KG1 (cell line): Measurements from ENCODE around the gene FAAP100.
"Not testable (repeated sequence)": the region's sequence is repeated elsewhere in the genome, so short reads cannot be mapped to it uniquely, and the experiment has no call there.

Source experiments
- DNase-seq: peaks from one replicate; lab custom pipeline; 2025; lab: John Stamatoyannopoulos, UW

The FAAP100 gene, protein sequence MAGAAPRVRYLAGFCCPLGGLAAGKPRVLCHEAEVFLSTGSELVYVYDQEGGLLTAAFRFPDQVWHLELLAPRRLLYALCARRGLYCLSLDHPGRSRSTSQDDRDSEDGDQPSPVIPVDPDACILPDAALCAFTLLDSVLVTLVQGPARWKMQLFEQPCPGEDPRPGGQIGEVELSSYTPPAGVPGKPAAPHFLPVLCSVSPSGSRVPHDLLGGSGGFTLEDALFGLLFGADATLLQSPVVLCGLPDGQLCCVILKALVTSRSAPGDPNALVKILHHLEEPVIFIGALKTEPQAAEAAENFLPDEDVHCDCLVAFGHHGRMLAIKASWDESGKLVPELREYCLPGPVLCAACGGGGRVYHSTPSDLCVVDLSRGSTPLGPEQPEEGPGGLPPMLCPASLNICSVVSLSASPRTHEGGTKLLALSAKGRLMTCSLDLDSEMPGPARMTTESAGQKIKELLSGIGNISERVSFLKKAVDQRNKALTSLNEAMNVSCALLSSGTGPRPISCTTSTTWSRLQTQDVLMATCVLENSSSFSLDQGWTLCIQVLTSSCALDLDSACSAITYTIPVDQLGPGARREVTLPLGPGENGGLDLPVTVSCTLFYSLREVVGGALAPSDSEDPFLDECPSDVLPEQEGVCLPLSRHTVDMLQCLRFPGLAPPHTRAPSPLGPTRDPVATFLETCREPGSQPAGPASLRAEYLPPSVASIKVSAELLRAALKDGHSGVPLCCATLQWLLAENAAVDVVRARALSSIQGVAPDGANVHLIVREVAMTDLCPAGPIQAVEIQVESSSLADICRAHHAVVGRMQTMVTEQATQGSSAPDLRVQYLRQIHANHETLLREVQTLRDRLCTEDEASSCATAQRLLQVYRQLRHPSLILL

GRCh38 chr17:81552244-81553017 is at the start of gene FAAP100:
Gene FAAP100 (minus strand): TSS chr17:81552353. CDS start chr17:81552330, 23 bp downstream.
- peak; percentile 85 for DNase-seq

DNA sequence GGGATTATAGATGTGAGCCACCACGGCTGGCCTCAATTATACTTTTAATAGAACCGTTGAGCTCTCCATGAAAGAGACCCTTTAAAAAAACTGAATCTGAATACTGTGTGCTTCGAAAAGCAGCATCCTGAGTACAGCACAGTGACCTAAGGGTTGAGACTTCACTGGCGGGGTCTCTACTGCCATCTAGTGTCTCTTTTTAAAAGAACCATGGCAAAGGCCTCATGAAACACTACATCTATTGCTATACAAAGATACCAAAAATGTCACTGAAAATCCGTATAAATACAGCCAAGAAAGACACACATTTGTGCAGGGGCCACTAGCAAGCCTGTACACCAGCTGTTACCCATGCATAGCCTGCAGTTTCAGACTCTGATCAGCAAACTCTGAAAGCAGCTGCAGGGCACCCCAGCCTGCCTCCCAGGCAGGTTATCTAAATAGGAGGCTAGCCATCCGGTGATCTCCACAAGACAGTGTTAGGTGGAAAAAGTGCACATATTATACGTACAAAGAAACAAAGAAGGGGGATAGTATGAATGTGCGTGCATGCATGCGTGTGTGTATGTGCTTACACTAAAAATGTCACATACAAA is 49.5 kb upstream of the FAAP100 start:
- DNase-seq = no peak

- DNase-seq = no peak
Observed at GRCh38 chr17:81599719-81600486, 47.8 kb upstream of the FAAP100 start.

DNA sequence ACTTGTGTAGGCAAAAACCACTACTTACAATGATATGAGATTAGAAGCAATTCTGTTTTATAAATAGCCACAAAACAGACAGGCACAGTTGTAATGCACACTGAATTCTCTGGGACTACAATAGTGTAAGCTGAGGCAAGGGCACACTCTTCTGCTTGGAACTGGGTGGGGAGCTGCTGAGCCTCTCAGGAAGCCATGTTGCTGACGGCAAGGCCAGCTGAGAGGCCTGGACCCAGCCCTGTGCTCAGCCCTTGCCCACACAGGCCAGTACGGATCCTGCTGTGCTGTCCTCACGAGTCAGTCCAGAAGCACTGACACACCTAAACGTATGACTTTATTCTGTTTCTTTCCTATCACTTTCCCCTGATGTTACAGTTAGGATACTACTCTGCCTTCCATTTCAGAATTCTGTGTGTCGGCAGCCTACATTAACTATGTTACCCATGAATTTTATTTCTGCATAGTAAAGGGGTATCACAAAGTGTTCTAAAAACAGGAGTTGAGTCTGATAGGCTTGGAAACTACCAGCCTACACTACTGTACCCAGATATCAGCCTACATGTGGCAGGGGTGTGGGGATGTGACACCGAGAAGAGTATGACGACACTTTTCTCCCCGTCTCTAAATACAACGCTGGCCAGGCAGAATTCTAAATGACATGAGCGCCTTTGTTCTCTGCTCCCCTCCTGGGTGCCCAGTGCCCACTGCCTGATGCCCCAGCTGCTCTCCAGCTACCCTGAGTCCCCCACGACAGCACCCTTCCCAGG is 41.1 kb upstream of the FAAP100 start:
- no peak for DNase-seq

- DNase-seq = no peak
Observed at GRCh38 chr17:81591971-81592370, 39.8 kb upstream of the FAAP100 start.

DNA sequence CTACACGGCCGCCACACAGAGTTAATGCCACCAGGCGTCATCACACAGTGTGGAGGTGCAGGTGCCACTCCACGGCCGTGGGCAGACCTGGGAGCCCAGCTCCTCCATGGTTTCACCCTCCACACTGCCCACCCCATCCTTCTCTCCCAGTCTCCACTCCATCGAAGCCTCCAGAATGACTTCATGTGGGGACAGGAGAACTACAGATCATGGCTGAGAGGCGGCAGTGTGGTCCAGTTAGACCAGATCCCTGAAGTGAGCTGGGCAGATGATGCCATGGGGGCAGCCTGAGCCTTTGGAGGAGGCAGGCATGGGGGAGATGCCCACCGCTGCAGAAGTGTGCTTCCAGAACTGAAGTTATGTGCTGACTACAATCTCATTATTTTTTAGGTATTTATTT is 38.0 kb upstream of the FAAP100 start:
- no peak for DNase-seq

DNA sequence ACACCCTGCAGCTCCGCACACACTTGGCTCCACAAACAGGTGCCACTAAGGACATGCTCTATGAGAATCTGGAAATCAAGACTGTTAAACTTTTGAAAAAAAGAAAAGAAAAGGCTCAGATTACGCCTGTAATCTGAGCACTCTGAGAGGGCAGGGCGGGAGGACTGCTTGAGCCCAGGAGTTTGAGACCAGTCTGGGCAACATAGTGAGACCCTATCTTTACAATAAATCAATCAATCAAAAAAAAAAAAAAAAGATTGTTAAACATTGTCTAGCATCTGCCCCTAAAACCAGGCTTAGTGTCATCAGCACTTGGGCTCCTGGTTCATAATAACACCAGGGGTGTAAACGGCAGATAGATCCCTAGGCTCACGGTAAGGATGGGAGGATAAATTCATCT is 37.5 kb upstream of the FAAP100 start:
- DNase-seq = no peak

DNA sequence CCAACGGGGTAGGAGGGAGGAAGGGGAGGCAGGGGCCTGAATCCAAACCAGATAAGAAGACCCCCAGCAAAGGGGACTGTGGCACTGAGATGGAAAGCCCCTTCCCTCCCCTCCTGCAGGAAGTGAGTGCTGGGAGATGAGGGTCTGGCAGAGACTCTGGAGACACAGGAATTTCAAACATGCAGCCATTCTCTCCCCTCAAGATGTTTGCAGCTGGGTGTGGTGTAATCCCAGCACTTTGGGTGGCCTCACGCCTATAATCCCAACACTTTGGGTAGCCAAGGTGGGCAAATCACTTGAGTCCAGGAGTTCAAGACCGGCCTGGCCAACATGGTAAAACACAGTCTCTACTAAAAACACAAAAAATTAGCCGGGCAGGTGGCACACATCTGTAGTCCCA is 33.9 kb upstream of the FAAP100 start:
- DNase-seq = no peak

- not testable (repeated sequence) for DNase-seq
Observed at GRCh38 chr17:81584771-81585170, 32.6 kb upstream of the FAAP100 start.

- DNase-seq = no peak
Observed at GRCh38 chr17:81583589-81584342, 31.6 kb upstream of the FAAP100 start.

DNA sequence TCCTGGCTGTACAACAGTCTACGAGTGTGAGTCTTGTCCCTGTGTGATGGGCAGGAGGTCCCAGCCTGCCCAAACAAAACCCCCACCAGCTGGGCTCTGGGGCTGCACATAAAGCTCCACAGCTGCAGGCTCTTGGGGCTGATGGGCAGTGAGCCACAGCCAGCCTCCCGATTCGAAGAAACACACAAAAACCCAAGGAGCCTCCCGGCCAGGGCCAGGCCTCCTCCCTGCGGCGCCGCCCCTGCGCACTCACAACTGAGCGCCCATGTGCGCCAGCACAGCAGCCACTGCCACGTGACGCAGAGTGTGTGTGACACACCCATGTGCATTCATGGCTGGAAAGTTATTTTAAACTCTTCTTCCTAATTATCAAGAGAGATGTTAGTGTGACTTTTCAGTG is 30.6 kb upstream of the FAAP100 start:
- DNase-seq = no peak

- DNase-seq = no peak
Observed at GRCh38 chr17:81582341-81582740, 30.2 kb upstream of the FAAP100 start.

GRCh38 chr17:81581758-81582157 is 29.6 kb upstream of the FAAP100 start:
- no peak for DNase-seq

DNA sequence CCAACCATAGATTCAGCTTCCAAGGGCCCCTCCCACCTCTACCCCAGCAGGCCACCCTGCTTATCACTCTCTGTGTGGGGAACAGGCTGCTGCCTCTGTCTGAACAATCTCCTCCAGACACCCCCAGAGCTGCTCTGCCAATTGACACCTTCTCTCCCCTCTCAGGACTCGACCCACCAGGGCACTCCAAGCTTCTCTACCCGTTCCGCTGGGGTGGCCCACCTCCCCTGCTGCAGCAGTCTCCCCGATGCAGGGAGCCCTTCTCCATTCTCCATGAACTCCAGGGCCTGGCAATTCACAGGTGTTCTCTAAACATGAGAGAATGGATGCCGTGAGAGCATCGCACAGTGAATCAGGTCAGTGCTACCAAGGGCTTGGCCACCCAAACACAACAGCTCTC is 28.3 kb upstream of the FAAP100 start:
- DNase-seq = no peak

DNA sequence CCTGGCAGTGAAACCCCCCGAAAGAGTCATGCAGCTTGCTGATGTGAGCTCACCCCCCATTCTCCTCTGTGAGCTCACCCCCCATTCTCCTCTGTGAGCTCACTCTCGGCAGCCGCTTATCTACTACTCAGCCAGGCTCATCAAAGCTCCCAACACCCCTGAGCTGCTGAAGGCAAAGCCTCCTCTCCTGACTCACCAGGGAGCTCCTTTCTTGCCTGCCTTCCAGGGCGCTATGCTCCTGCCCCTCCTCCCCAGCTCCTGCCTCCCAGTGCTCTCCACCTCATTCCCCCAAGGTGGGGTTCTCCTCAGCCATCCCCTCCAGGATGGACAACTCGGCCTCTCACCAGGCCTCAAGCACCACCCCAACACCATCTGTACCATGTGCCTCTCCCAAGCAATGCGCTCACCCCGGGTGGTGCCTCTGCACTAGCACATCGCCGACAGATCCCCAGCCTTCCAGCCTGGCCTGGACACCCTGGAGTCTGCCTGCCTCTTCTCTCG is 27.7 kb upstream of the FAAP100 start:
- DNase-seq = no peak

DNA sequence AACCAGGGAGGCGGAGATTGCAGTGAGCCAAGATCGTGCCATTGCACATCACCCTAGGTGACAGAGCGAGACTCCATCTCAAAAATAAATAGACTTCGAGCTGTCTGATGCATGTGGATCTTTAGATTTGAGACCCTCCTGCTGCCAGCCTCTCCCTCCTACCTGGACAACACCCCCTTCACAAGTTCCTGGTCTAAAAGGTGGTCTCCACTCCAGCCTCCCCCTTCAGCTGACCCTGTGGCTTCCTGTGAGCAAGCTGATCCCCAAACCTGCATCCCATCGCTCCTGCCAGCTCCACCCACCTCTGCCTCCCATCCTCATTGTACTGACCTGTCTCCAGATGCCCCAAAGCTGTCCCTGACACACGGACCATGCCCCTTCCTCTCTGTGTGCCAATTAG is 27.1 kb upstream of the FAAP100 start:
- DNase-seq = no peak

- DNase-seq = no peak
Observed at GRCh38 chr17:81578561-81579225, 26.5 kb upstream of the FAAP100 start.

DNA sequence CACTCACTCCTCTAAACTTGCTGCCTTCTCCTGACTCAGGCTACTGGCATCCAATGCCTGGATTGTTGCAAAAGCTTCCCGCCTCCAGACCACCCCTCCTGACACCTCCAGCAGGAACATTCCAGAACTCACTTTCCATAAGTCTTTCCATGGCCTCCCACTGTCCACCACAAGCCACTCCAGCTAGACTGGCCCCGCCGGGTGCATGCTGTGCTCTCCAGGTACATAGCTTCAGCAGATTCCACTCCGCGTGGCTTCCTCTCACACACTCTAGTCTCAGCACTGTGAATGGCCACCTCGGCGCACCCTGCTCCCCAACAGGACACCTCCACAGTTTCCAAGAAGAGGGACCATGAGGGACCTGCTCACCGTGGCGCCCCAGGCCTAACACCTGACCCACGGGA is 25.9 kb upstream of the FAAP100 start:
- DNase-seq = no peak
